Glutamatergic neuron (in vitro differentiated cells): ENCODE results near the gene DHRS3. TPM values are rescaled to one million over a fixed set of nuclear protein-coding genes. Genes with fewer than 3 reads are reported as not detected.

Experiments used
- DNase-seq: peaks from one replicate; pipeline ENCODE4 v3.0.0; 2022
- H3K27ac Mint-ChIP-seq: one replicate; pipeline ENCODE4 v1.8.0; 2020; ENCODE audit warnings: mild to moderate bottlenecking, mixed read lengths, inconsistent platforms; ENCODE audit not compliant: unreplicated experiment
- H3K27me3 Mint-ChIP-seq: one replicate; pipeline ENCODE4 v1.8.0; 2020; ENCODE audit warnings: mild to moderate bottlenecking, moderate library complexity, mixed read lengths, inconsistent platforms; ENCODE audit not compliant: unreplicated experiment
- H3K36me3 Mint-ChIP-seq: one replicate; pipeline ENCODE4 v1.8.0; 2020; ENCODE audit warnings: mild to moderate bottlenecking, mixed read lengths, inconsistent platforms; ENCODE audit not compliant: unreplicated experiment
- H3K4me1 Mint-ChIP-seq: one replicate; pipeline ENCODE4 v1.8.0; 2020; ENCODE audit warnings: mild to moderate bottlenecking, low read depth, mixed read lengths, inconsistent platforms; ENCODE audit not compliant: unreplicated experiment
- H3K4me3 Mint-ChIP-seq: one replicate; pipeline ENCODE4 v1.8.0; 2020; ENCODE audit warnings: mild to moderate bottlenecking, mixed read lengths, inconsistent platforms; ENCODE audit not compliant: unreplicated experiment
- H3K9me3 Mint-ChIP-seq: one replicate; pipeline ENCODE4 v1.8.0; 2020; ENCODE audit warnings: mild to moderate bottlenecking, moderate library complexity, mixed read lengths, inconsistent platforms; ENCODE audit not compliant: unreplicated experiment
- CTCF ChIP-seq: fragments of 200-600 bp; sonication (generic); IDR thresholded peaks from one replicate; pipeline ENCODE4 v1.5.0; 2021; ENCODE audit not compliant: partially characterized antibody, unreplicated experiment
- total RNA-seq: library from RNA; stranded (reverse); fragmentation: NEBNext Ultra II Directional; extraction: Animal tissue kit (Norgen Biotek cat#: 25700); gene quantifications from one replicate; pipeline ENCODE4 v1.2.1, GENCODE V29; 2021; ENCODE audit not compliant: unreplicated experiment

The DHRS3 gene
- total RNA-seq, 1 donor from 2014 or later: not detected

GRCh38 chr1:12568009-12568767 is 49.8 kb downstream of the DHRS3 start:
- no peak for DNase-seq
- TF ChIP-seq CTCF: no peak
- Mint-ChIP-seq H3K36me3 (peaks cover 7% of the 10 kb centered on the region), H3K27ac (no peak overlapping the region), H3K4me3 (no peak overlapping the region), H3K27me3 (peaks cover 10% of the 10 kb centered on the region), H3K4me1 (no peaks in the 10 kb centered on the region), H3K9me3 (peaks cover 4% of the 10 kb centered on the region)

DNA sequence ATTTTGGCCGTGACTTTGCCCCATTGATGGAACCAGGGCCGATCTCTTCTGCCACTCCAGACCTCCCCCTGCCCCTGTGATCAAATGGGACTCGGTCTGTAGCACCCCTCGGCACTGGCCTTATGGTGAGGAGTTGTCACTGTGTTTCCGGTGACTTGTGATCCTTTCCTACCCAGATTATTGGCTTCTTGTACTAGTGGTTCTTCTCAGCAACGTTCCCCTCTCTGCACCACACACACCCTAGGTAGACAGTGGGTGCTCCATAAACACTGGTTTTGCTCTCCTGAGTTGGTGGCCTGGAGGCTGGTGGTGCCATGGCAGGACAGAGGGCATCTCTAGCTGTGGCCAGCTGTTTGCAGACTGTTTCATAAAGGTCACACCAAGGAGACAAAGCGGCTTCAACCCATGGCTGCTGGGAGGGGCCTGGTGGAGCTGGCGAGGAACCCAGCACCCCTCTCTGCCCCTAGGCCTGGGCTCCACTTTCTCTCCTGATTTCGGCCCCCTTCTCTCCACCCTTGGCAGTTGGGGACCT is 50.7 kb downstream of the DHRS3 start:
- Mint-ChIP-seq H3K27me3 (peaks cover 8% of the 10 kb centered on the region), H3K36me3 (peaks cover 15% of the 10 kb centered on the region), H3K27ac (no peak overlapping the region), H3K4me1 (no peaks in the 10 kb centered on the region), H3K4me3 (no peak overlapping the region), H3K9me3 (peaks cover 10% of the 10 kb centered on the region)
- TF ChIP-seq CTCF: no peak
- no peak for DNase-seq

DNA sequence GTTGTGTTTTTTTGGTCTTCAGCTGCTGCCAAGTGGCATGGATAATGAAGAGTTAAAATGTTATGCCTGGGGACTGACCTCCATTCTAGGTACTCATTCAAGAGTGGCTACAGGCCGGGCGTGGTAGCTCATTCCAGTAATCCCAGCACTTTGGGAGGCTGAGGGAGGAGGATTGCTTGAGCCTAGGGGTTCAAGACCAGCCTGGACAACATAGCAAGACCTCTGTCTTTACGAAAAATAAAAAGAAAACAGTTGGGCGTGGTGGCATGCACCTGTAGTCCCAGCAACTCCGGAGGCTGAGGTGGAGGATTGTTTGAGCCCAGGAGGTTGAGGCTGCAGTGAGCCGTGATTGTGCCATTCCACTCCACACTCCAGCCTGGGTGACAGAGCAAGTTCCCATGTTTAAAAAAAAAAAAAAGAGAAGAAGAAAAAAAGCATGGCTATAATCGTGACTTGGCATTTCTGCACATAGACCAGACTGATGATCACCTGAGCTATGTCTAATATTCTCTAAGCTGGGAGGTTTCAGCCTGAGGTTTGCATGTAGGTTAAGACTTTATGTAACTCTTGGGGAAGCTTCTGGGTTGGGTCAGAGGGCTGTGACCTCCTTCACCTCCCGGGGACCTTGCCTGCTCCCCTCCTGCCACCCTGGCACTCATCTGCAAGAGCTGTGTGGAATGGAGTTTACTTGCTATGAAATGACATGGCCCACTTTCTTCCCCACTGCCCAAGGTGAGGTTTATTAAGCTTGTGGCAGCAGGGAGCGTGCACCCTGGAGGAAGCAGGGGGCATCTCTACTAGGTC is 51.3 kb downstream of the DHRS3 start:
- H3K27me3 Mint-ChIP-seq: peaks cover 8% of the 10 kb centered on the region
- peaks cover 11% of the 10 kb centered on the region for H3K9me3 Mint-ChIP-seq
- H3K4me1 Mint-ChIP-seq: no peaks in the 10 kb centered on the region
- DNase-seq: no peak
- H3K27ac Mint-ChIP-seq: no peak overlapping the region
- H3K4me3 Mint-ChIP-seq: no peak overlapping the region
- H3K36me3 Mint-ChIP-seq: peaks cover 16% of the 10 kb centered on the region
- TF ChIP-seq CTCF: no peak

GRCh38 chr1:12565966-12566352 is 52.1 kb downstream of the DHRS3 start:
- Mint-ChIP-seq H3K4me3 (no peak overlapping the region), H3K27ac (no peak overlapping the region), H3K9me3 (peaks cover 11% of the 10 kb centered on the region), H3K27me3 (peaks cover 8% of the 10 kb centered on the region), H3K36me3 (peaks cover 16% of the 10 kb centered on the region), H3K4me1 (no peaks in the 10 kb centered on the region)
- TF ChIP-seq CTCF: no peak
- DNase-seq: no peak
